GM21515 (cell line): ENCODE data around the gene HHIPL1.

Experiments
- ATAC-seq: cut with Tn5 transposase; IDR thresholded peaks from one replicate; pipeline ENCODE4 v1.9.1; 2021; ENCODE audit not compliant: unreplicated experiment

Gene HHIPL1

GRCh38 chr14:99674064-99674650, 29.2 kb downstream of the HHIPL1 start:
- ATAC-seq: no peak

DNA sequence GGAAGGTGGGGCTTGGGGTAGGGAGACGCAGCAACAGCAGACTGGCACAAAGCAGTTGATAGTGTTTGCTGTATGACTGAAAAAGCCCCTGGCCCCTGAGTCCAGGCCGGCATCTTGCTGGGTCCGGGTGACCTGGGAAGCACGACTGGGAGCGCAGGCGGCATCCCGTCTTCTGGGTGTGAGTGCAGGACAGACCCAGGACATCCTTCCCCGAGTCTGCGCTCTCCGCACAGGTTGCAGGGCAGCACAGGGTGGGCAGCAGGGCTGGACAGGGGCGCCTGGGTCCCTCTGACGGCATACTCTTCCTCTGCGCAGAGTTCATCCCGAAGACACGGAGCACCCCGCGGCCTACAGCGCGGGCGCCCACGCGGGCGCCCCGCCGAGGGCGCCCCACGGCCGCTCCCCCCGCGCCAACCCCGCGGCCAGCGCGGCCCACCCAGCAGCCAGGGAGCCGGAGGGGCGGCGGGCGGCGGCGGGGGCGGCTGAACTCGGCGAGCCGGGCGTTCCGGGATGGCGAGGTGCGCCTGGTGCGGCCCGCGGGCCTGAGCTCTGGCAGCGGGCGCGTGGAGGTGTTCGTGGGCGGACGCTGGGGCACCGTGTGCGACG, 29.9 kb downstream of the HHIPL1 start:
- no peak for ATAC-seq

DNA sequence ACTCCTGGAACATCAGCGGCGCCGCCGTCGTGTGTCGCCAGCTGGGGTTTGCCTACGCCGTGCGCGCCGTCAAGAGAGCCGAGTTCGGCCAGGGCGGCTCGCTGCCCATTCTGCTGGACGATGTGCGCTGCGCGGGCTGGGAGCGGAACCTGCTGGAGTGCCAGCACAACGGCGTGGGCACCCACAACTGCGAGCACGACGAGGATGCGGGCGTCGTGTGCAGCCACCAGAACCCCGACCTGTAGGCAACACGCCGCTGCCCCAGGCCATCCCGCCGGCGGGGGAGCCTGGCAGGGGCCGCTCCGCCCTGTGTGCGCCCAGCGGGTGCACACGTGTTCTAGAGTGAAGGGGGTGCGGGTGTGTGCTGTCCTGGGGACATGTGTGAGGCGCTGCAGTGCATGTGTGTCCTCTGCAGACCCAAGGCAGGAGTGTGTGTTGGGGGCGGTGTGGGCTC, 30.5 kb downstream of the HHIPL1 start:
- no peak for ATAC-seq

GRCh38 chr14:99675951-99676350, 31.0 kb downstream of the HHIPL1 start:
- no peak for ATAC-seq

- no peak for ATAC-seq
These were observed 31.7 kb downstream of the HHIPL1 start for GRCh38 chr14:99676657-99677056.

GRCh38 chr14:99677231-99678140, 32.6 kb downstream of the HHIPL1 start:
- no peak for ATAC-seq

GRCh38 chr14:99678198-99678597, 33.3 kb downstream of the HHIPL1 start:
- no peak for ATAC-seq

GRCh38 chr14:99679111-99679510, 34.2 kb downstream of the HHIPL1 start:
- ATAC-seq: no peak

- no peak for ATAC-seq
These were observed 34.6 kb downstream of the HHIPL1 start for GRCh38 chr14:99679543-99679942.

DNA sequence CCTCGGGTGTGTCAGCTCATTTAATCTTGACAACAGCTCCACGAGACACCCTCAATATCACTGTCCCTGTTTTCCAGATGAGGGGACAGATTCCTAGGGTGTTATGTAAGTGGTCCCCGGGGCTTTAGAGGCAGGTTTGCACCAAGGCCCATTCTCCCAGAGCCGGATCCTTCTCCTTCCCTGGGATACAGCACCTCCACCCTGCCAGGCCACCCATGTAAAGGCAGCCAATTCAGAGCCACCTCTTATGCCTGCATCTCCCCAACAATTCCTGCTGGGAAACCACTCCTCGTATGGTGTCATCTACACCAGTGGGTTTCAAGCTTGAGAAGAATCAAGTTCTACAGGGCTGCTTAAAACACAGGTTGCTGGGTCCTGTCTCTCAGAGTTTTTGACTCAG, 35.1 kb downstream of the HHIPL1 start:
- no peak for ATAC-seq

GRCh38 chr14:99681101-99681831, 36.3 kb downstream of the HHIPL1 start:
- no peak for ATAC-seq

- ATAC-seq: no peak
These were observed 36.9 kb downstream of the HHIPL1 start for GRCh38 chr14:99681832-99682148.

DNA sequence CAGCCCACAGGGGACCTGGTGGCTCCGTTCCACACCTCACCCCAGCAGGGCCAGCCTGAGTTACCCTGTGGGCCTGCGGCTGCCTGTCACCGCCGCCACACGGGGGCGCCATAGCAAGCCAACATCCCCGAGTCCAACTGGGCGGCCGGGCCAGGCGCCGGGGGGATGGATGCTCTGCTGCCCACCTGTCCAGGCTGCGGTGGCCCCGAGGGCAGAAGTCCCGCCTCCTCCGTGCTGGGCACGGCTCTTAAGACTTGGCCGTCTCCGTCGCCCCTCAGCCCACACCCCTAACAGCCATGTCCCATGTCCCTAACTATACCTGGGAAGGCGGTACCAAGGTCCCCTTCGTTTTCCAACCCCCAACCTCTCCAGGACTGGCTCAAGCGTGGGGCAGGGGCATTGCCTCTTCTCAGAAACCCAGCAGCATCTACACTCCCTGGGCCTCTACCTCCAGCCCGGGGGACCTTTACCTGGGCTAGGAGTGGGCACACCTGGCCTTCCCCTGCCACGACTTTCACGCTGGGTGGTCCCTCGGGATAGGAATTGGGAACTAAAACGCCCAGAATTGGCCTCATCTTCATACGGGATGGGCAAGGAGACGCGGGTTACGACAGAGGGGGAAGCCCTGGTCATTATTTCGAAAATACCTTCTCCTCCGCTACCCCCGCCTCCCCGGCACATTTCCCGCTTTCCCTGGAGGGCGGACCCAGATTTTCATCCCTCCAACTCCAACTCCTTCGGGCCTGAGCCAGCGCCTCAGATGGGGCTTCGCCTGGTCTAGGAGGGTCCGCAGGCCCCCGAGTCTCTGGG, 38.1 kb downstream of the HHIPL1 start:
- peak; percentile 39 for ATAC-seq

GRCh38 chr14:99683619-99684409, 38.9 kb downstream of the HHIPL1 start, which contains the start of gene CYP46A1:
CYP46A1 (plus strand) TSS chr14:99684298; CDS start chr14:99684418, 120 bp downstream.
- peak; percentile 91 for ATAC-seq

DNA sequence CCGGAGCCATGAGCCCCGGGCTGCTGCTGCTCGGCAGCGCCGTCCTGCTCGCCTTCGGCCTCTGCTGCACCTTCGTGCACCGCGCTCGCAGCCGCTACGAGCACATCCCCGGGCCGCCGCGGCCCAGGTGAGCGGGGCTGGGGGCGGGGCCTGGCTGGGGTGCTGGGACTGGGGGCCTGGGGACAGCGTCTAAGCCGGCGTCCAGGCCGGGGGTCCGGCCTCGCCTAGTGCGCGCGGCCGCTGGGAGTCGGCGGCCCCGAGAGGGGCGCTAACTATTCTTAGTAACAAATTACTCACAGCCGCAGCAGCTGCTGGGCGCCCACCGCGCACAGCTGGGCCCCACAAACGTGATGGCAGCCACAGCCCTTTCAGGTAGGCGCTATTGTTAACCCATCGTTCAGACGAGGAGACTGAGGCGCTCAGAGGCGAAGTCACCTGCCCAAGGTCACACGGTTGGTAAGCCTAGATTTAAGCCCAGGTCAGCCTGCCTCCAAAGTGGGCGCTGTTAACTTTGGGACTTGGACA, 39.5 kb downstream of the HHIPL1 start:
- ATAC-seq: peak; percentile 25

- ATAC-seq: no peak
These were observed 40.2 kb downstream of the HHIPL1 start for GRCh38 chr14:99685151-99685591.

DNA sequence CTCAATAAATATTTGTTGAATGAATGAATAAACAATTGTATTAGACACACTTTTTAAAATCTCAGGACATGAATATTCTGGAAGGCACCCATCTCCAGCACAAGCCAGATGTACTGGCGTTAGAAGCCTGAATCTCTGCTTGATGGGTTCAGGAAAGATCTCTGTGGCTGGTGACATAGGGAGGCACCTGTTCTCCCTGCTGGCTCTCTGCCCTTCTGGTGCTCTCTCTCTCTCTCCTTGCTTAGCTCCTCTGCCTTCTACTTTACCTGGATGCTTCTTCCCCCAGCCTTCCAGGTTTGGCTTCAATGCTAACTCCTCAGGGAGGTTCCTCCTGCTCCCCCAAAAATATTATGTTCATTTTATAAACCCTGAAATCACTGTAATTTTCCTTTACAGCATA, 40.7 kb downstream of the HHIPL1 start:
- no peak for ATAC-seq

DNA sequence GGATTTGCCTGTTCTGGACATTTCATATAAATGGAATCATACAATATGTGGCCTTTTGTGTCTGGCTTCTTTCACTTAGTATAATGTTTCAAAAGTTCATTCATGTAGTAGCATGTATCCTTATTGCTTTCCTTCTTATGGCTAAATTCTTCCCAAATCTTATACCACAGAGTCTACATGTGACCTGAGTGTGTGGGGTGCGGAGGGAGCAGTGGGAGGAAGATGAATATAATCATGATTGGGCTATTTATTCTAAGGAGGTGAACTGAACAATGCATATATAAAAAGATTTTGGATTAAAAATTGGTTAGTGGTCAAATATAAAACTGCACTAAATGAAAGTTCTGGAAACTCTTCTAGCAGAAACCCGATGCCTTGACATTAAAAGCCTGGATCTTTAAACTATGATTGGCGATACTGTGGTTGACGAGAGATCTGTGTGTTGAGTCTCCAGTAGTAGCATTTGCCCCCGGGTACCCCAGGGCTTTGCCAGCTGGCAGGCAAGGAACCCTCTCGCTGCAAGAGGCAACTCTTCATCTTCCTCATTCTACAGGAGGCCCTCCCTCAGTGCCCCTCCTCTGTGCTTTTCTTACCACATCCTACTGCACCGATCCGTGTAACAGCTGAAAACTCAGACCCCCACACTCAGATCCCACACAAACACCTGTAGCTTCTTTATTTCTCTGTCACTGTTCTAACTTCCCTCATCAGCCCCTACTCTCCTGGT, 41.8 kb downstream of the HHIPL1 start:
- no peak for ATAC-seq
